H1 (cell line): ENCODE measurements around the gene MELK. TPM values are rescaled to one million over a fixed set of nuclear protein-coding genes. Genes with fewer than 3 reads are reported as not detected.

ENCODE experiments used
- CEBPB ChIP-seq: IDR thresholded peaks from 2 replicates; pipeline ENCODE4 v1.6.1; 2012; ENCODE audit warnings: low read depth, low read length
- EGR1 ChIP-seq: IDR thresholded peaks from 2 replicates; pipeline ENCODE4 v1.6.1; 2011; ENCODE audit warnings: low read depth, low read length, borderline replicate concordance
- GTF2F1 ChIP-seq: IDR thresholded peaks from 2 replicates; pipeline ENCODE4 v1.6.1; 2012; ENCODE audit warnings: low read depth, low read length, improper control_type of control experiment, borderline replicate concordance
- RXRA ChIP-seq: IDR thresholded peaks from 2 replicates; pipeline ENCODE4 v1.6.1; 2011; ENCODE audit warnings: low read depth, mild to moderate bottlenecking, low read length, moderate library complexity; ENCODE audit not compliant: insufficient read depth
- polyA plus RNA-seq, 7 experiments: library from polyadenylated mRNA; depleted of rRNA in 3 of 7; stranded (reverse) in 5 of 7; unstranded in 2 of 7; fragments of >200 nt in 5 of 7; fragments of 200-250 nt in 2 of 7; gene quantifications; 1 replicate in 5 of 7; 2 replicates in 1 of 7; 4 replicates in 1 of 7; pipeline versions ENCODE4 v1.2.1 to v1.2.3, GENCODE V29; 2011 to 2013; ENCODE audit warnings: missing spikeins in 2 of 7, mixed read lengths in 2 of 7
- total RNA-seq: library from RNA; stranded (reverse); fragmentation: NEBNext Ultra II Directional; extraction: Animal tissue kit (Norgen Biotek cat#: 25700); gene quantifications from 2 replicates; pipeline ENCODE4 v1.2.1, GENCODE V29; 2021

The MELK gene
- total and polyA plus RNA-seq, 2 of the 8 experiments (the other 6 are each of a cell fraction or from before 2014, with no cell fraction given), result 26.2 to 53.1 TPM

- no peak for TF ChIP-seq EGR1
- no peak for TF ChIP-seq RXRA
- TF ChIP-seq GTF2F1, result no peak
- no peak for TF ChIP-seq CEBPB
- TF ChIP-seq, all 59 proteins: peak for 0
Measured at GRCh38 chr9:36603006-36603405, 30.3 kb downstream of the MELK start (continued).
